Measurements from ENCODE around the gene ADCY2. TPM values are rescaled to one million over a fixed set of nuclear protein-coding genes. Genes with fewer than 3 reads are reported as not detected.

The ADCY2 gene
- total RNA-seq, 1 experiment from 2014 or later = 31.3 TPM

DNA sequence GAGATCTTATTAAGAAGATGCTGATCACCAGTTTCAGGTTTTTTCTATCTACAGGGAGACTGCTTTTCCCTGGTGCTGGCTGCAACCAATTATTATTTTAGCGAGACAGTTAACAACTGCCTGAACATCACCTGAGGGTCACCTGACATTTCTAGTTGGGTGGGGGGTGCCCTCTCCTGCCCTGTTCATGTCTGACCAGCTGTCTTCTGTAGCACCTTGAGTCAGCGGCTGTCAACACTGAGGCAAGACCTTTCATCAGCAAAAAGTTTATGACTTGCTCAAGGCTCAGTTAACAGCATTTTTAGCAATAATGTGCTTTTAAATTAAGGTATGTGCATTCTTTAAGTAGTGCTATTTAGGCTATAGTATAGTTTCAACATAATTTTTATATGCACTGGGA lies 58.0 kb downstream of the ADCY2 start:
- no peak overlapping the region for H2BK20ac ChIP-seq (ENCODE audit: low read depth, low read length, poor library complexity, severe bottlenecking)
- H3K27me3 Mint-ChIP-seq (ENCODE audit: low read depth) = no peaks in the 10 kb centered on the region
- no peak overlapping the region for H3K9ac ChIP-seq (ENCODE audit: extremely low read depth, insufficient read length, low read length)
- TF ChIP-seq, protein P1, sequence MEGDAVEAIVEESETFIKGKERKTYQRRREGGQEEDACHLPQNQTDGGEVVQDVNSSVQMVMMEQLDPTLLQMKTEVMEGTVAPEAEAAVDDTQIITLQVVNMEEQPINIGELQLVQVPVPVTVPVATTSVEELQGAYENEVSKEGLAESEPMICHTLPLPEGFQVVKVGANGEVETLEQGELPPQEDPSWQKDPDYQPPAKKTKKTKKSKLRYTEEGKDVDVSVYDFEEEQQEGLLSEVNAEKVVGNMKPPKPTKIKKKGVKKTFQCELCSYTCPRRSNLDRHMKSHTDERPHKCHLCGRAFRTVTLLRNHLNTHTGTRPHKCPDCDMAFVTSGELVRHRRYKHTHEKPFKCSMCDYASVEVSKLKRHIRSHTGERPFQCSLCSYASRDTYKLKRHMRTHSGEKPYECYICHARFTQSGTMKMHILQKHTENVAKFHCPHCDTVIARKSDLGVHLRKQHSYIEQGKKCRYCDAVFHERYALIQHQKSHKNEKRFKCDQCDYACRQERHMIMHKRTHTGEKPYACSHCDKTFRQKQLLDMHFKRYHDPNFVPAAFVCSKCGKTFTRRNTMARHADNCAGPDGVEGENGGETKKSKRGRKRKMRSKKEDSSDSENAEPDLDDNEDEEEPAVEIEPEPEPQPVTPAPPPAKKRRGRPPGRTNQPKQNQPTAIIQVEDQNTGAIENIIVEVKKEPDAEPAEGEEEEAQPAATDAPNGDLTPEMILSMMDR (conservative IDR thresholded peaks at IDR 0.05) = no peak
- H3K27ac ChIP-seq (ENCODE audit: insufficient read length, low read depth, low read length) = no peak overlapping the region
- no peaks in the 10 kb centered on the region for H4K20me1 ChIP-seq (ENCODE audit: control insufficient read depth, insufficient read depth, insufficient read length)
- H3K4me3 Mint-ChIP-seq = no peak overlapping the region
- no peaks in the 10 kb centered on the region for H3K4me1 ChIP-seq (ENCODE audit: insufficient read depth, low read length)
- H4K91ac ChIP-seq (ENCODE audit: insufficient read length, low read depth, low read length) = no peak overlapping the region
- H3K4me2 ChIP-seq (ENCODE audit: insufficient read depth, insufficient read length, low read length) = no peak overlapping the region
- H3K23me2 ChIP-seq (ENCODE audit: insufficient read length, low read depth, low read length, poor library complexity, severe bottlenecking) = no peaks in the 10 kb centered on the region
- peaks cover 3 to 5% of the 10 kb centered on the region in 2 experiments; a peak in 2 of 5 replicates for H3K9me3 Mint-ChIP-seq
- no peak overlapping the region for H3K18ac ChIP-seq (ENCODE audit: insufficient read length, low read depth, low read length)
- no peak overlapping the region for H4K5ac ChIP-seq (ENCODE audit: insufficient read length, low read depth, low read length)
- peaks cover 4 to 17% (median 12%) of the 10 kb centered on the region in 3 experiments; a peak in 5 of 7 replicates for H3K36me3 Mint-ChIP-seq (ENCODE audit: insufficient read depth in 1 of 3, low read depth in 3 of 3)
- H2BK15ac ChIP-seq (ENCODE audit: low read depth, low read length) = no peak overlapping the region
- no peak overlapping the region for H2BK5ac ChIP-seq (ENCODE audit: insufficient read length, low read length)
- H3K27me3 ChIP-seq (ENCODE audit: insufficient read depth, low read length) = no peaks in the 10 kb centered on the region
- no peak overlapping the region for H2AFZ ChIP-seq (ENCODE audit: low read length)
- H3K4ac ChIP-seq (ENCODE audit: low read depth, low read length) = no peak overlapping the region
- no peak overlapping the region for H3T11ph ChIP-seq (ENCODE audit: low read length)
- H2AK5ac ChIP-seq (ENCODE audit: insufficient read length, low read length) = no peak overlapping the region
- H3K79me1 ChIP-seq (ENCODE audit: insufficient read depth, low read depth, low read length, poor library complexity, severe bottlenecking) = no peaks in the 10 kb centered on the region
- H3K23ac ChIP-seq (ENCODE audit: insufficient read length, low read depth, low read length) = no peak overlapping the region
- no peaks in the 10 kb centered on the region for H3K9me3 ChIP-seq (ENCODE audit: control insufficient read depth, low read depth, low read length)
- no peak overlapping the region for H2BK12ac ChIP-seq (ENCODE audit: insufficient read length, low read depth, low read length)
- no CpG with 5 or more reads among the region's 2 CpGs for WGBS (ENCODE audit: extremely low coverage, insufficient read length, low lambda C conversion rate)
- no peak overlapping the region for H4K8ac ChIP-seq (replicated peaks; ENCODE audit: insufficient read length, low read depth, low read length)
- no peak overlapping the region for H2BK120ac ChIP-seq (ENCODE audit: low read depth, low read length, poor library complexity, severe bottlenecking)
- peaks cover 5 to 7% of the 10 kb centered on the region in 2 experiments for H3K4me1 Mint-ChIP-seq
- DNase-seq = no peak
- peaks cover 2% of the 10 kb centered on the region; the same call in 1 of the 2 replicates for H3K79me2 ChIP-seq (ENCODE audit: insufficient read depth, low read length)
- H3K14ac ChIP-seq (ENCODE audit: insufficient read depth, low read length) = no peak overlapping the region
- no peak overlapping the region for H3K56ac ChIP-seq (ENCODE audit: insufficient read length, low read depth, low read length)
- H3K27ac Mint-ChIP-seq = no peak overlapping the region

All from H9 (cell line).